Measurements from ENCODE around the gene NELFA.
A peak's percentile ranks its signal among the peaks of the same experiment; 100 is the strongest.
"Not testable (repeated sequence)": the region's sequence is repeated elsewhere in the genome, so short reads cannot be mapped to it uniquely, and the experiment has no call there.

Gene NELFA

GRCh38 chr4:2024683-2025082 lies 15.9 kb upstream of the NELFA start:
- in situ Hi-C loops (cut with HindIII; ENCODE audit: low sequenced_read_pairs) = no loop called here
- TF ChIP-seq CTCF (IDR thresholded peaks at IDR 0.05; ENCODE audit: low read depth, low read length) = no peak
- no peak for DNase-seq (ENCODE audit: low read depth, low spot score)
- no peak overlapping the region for H3K4me3 ChIP-seq (ENCODE audit: low read depth, low read length)

- H3K4me3 ChIP-seq (ENCODE audit: low read depth, low read length); in situ Hi-C loops (cut with HindIII; ENCODE audit: low sequenced_read_pairs); DNase-seq (ENCODE audit: low read depth, low spot score): not testable (repeated sequence)
Observed at GRCh38 chr4:2021358-2022018, 12.7 kb upstream of the NELFA start.

- in situ Hi-C loops (cut with HindIII; ENCODE audit: low sequenced_read_pairs) = no loop called here
- DNase-seq (ENCODE audit: low read depth, low spot score) = no peak
- no peak overlapping the region for H3K4me3 ChIP-seq (ENCODE audit: low read depth, low read length)
- no peak for TF ChIP-seq CTCF (IDR thresholded peaks at IDR 0.05; ENCODE audit: low read depth, low read length)
Observed at GRCh38 chr4:2015008-2015407, 6.2 kb upstream of the NELFA start.

GRCh38 chr4:2011583-2011982 lies 2.8 kb upstream of the NELFA start:
- DNase-seq (ENCODE audit: low read depth, low spot score) = no peak
- no peak overlapping the region for H3K4me3 ChIP-seq (ENCODE audit: low read depth, low read length)
- in situ Hi-C loops (cut with HindIII; ENCODE audit: low sequenced_read_pairs) = no loop called here
- TF ChIP-seq CTCF (IDR thresholded peaks at IDR 0.05; ENCODE audit: low read depth, low read length) = no peak

GRCh38 chr4:2009651-2010233 lies 968 bp upstream of the NELFA start:
- H3K4me3 ChIP-seq (ENCODE audit: low read depth, low read length) = peak overlapping the region; percentile 97
- in situ Hi-C loops (cut with HindIII; ENCODE audit: low sequenced_read_pairs) = no loop called here
- TF ChIP-seq CTCF (IDR thresholded peaks at IDR 0.05; ENCODE audit: low read depth, low read length) = peak; percentile 43
- DNase-seq (ENCODE audit: low read depth, low spot score) = peak; percentile 45

- in situ Hi-C loops (cut with HindIII; ENCODE audit: low sequenced_read_pairs) = no loop called here
Observed at GRCh38 chr4:2008671-2008920, 178 bp downstream of the NELFA start.

More at GRCh38 chr4:2008671-2008920, 178 bp downstream of the NELFA start:
- peak overlapping the region; percentile 97 for H3K4me3 ChIP-seq (ENCODE audit: low read depth, low read length)
- TF ChIP-seq CTCF (IDR thresholded peaks at IDR 0.05; ENCODE audit: low read depth, low read length) = no peak
- DNase-seq (ENCODE audit: low read depth, low spot score) = no peak
